Anterior cingulate cortex (tissue), 58 donors: Measurements from ENCODE around the gene CLIC3.
A peak's percentile ranks its signal among the peaks of the same experiment; 100 is the strongest.

ENCODE experiments used
- DNase-seq, 58 donors: peaks; one replicate each; lab custom pipeline; 2025; lab: John Stamatoyannopoulos, UW

The CLIC3 gene

DNA sequence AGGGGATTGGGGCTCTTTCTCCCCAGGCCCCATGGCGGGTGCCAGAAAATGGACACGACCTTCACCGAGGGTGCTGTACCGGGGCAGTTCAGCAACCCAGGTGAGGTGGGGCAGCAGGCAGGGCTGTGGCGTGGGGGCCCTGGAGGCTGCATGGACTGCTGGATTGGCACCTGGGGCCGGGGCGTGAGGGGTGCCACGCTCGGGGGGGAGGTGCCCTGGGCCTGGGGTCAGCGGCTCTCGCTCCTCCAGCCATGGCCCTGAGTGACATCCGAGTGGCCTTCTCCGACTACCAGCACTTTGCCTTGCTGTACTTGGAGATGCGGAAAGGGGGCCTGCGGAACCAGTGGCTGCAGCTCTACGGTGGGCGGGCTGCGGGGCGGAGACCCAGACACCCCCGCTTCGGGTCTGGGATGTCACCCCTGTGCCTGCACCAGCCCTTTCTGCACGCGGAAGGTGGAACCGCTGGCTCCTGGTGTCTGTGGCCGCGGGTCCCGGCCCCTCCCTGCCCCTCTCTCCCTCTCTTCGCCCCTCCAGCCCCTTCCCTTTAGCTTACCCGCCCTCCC is 11.8 kb downstream of the CLIC3 start:
- peak in 1 of 58 donors; percentile 71 for DNase-seq

- peak in 2 of 58 donors; percentile 19 to 66 for DNase-seq
Measured at GRCh38 chr9:136983656-136984314, 12.6 kb downstream of the CLIC3 start.

GRCh38 chr9:136983167-136983566 is 13.2 kb downstream of the CLIC3 start:
- DNase-seq = peak in 11 of 58 donors; percentile 46 to 84 (median 66)

DNA sequence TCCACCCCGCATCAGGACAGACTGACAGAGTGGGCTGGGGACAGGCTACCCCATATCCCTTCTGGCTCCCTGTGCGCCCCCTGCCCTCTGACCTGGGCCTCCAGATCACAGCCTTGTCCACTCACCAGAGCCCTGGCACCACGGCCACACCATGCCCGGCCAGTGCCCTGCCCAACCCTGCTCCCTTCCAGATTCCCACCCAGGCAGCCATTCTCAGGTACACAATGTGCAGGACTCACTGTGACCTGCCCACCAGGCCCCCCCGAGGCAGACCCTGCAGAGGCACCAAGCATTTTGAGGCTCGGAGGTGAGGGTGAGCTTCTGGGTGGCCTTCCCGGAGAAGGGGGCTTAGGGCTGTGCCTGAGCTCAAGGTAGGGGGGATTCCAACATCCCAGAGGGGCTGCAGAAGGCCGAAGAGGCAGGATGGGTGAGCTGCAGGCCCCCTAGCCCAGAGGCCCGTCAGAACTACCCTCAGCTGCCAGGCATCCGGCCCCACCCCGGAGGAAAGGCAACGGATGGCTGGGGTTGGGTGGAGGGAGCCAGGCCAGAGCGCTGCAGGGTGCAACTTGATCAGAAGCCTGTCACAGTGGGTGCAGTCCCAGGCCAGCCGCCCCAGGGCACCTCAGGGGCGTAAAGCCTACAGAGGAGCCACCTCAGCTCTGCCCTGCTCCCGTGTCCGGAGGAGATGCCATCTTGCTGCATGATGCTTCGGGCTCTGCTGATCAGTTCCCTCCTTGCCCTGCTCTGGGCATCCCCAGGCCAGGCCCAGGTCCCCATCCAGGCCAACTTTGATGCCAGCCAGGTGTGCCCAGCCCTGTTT is 13.9 kb downstream of the CLIC3 start, which contains the start of gene LCNL1:
Gene LCNL1 (plus strand): TSS at position 762 of the 820 bp plus-strand sequence. CDS start 594 bp downstream, outside the sequence.
- DNase-seq = peak in 50 of 58 donors; percentile 40 to 89 (median 74)

GRCh38 chr9:136981588-136982231 is 14.7 kb downstream of the CLIC3 start:
- peak in 45 of 58 donors; percentile 24 to 85 (median 68) for DNase-seq

DNA sequence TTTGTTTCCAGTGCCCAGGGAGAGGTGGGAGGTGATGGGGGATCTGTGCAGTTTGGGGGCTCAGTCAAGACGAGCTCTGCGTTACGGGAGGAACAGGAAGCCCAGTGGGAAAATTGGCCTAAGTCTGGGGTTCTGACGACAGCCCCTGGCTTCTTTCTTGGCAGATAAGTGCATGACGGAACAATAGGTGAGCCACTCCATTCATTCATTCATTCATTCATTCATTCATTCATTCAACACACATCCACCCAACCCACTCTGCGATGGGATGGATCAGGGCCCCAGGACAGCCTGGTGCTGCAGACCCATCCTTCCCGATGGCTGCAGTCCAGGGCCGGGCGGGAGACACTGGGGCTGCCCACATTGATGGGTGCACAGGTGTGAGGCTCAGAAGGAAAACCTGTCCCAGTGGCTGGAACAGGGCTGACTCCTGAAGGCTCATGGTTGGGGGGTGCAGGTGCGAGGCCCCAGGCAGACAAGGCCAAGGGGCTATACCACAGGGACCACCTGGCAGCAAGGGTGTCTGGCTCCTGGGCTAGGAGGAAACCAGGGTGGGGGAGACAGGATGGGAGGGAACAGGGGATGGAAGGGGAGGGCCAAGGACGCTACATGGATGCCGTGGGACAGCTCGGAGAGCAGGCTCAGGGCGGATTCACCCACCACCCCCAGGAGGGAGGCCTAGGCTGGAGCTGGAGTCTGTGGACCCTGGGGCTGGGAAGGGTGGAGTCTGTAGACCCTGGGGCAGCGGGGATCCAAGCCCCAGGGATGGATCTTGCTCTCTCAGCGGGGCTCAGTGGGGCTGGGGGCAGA is 15.5 kb downstream of the CLIC3 start:
- peak in 7 of 58 donors; percentile 51 to 74 (median 69) for DNase-seq

DNA sequence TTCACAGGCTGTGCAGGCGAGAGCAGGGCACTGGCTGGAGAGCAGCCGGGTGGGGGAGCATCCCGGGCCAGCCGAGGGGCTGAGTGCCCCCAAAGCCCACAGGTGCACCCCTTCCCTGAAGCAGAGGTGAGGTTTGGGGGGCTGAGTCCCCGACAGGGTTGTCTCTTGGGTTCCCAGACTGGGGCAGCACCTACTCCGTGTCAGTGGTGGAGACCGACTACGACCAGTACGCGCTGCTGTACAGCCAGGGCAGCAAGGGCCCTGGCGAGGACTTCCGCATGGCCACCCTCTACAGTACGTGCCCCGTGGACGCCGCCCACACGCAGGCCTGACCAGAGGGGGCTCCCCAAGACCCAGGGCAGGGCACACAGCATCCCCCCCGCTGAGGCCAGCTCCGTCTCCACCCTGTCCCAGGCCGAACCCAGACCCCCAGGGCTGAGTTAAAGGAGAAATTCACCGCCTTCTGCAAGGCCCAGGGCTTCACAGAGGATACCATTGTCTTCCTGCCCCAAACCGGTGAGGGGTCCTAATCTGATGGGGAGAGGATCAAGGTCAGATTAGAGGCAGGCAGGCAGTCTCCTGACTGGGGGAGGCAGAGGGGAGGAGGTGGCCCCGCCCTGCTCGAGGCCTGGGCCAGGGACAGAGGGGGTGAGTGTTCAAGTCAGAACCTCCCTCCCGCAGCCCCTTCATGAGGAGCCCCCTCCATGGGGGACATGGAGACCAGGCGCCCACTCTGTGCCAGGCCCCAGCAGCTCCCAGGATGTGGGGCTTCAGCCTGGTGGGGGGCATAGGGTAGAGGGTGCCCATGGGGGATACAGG is 16.4 kb downstream of the CLIC3 start:
- peak in 5 of 58 donors; percentile 23 to 58 (median 37) for DNase-seq

- DNase-seq = peak in 2 of 58 donors; percentile 66 to 72
Measured at GRCh38 chr9:136978865-136979544, 17.4 kb downstream of the CLIC3 start.

DNA sequence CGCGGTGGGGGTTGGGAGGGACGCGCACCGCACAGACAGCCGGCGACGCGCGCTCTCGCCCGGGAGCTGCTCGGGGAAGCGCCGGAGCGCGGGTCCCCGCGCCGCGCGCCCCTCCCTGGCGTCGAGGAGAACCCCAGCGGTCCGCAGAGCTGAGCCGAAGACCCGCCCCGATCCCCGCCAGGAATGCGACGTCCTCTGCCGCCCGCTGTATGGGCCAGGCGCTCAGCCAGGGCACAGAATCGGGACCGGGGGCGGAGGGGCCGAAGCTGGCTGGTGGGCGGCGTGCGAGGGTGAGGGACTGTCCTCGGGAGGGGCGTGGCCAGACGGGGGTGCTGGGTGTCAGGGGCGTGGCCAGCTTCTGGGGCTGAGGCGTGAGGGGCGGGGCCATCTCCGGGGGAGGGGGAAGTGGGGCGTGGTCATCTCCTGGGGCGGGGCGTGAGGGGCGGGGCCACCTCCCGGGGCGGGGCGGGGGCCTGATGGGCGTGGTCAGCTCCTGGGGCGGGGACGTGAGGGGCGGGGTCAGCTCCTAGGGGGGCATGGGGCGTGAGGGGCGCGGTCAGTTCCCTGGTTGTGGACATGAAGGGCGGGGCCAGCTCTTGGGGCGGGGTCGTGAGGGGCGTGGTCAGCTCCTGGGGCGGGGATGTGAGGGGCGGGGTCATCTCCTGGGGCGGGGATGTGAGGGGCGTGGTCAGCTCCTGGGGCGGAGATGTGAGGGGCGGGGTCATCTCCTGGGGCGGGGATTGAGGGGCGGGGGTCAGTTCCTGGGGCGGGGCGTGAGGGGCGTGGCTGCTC is 18.1 kb downstream of the CLIC3 start:
- DNase-seq = peak in 57 of 58 donors; percentile 40 to 100 (median 90)

DNA sequence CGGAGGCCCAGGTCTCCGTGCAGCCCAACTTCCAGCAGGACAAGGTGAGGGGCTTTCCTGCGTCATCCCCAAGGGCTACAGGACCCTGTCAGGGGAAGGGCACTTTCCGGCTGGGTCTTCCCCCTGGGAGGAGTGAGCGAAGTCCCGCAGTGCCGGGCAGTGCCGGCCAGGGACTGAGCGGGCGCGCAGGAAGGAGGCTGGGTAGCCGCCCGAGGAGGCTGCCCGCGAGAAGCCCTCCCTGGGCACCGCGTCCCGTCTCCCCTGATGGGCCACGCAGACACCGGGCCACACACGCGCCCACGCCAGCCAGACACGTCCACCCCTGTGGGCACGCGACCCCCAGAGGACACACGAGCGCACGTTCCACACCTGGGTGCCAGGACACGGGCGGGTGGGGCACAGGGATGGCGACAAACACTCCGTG is 18.7 kb downstream of the CLIC3 start:
- peak in 4 of 58 donors; percentile 53 to 76 (median 66) for DNase-seq

GRCh38 chr9:136977223-136977622 is 19.1 kb downstream of the CLIC3 start, which contains the start of gene PTGDS:
TSS of gene PTGDS (plus strand) at chr9:136977504. CDS start at chr9:136977579, 75 bp downstream.
- peak in 57 of 58 donors; percentile 66 to 98 (median 92) for DNase-seq

GRCh38 chr9:136975644-136976043 is 20.7 kb downstream of the CLIC3 start:
- DNase-seq = peak in 51 of 58 donors; percentile 20 to 90 (median 69)

DNA sequence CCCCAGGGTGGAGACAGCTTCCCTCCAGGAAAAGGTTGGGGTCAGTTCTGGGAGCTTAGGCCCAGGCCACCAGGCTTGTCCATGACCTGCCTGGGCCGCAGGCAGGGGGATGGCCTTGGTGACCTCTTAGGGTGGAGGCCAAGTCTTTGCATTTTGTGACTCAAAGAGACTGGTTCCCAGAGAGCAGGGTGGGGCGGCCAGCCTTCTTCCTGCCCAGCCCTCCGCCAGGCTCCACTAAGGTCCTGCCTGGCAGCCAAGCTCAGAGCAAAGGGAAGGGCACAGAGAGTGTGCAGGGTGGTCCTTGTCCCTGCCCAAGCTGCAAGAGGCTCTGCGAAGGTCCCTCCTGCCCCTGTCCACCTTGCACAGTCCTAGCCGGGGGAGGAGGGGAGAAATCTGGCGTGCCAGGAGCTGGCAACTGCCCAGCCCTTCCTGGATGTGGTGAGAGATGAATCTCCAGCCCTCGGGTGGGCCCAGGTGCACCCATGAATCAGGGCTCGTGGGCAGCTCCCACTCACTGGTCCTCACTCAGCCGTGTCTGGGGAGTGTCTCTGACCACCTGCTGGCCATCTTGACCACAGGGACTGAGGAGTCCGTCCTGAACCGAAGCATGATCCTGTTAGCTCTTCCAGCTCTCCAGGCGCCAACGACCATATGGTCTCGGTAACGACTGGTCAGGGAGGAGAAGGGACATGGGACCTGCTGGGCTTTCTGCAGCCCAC is 21.4 kb downstream of the CLIC3 start:
- DNase-seq = no peak

GRCh38 chr9:136973618-136974617 is 22.4 kb downstream of the CLIC3 start:
- DNase-seq = no peak

- no peak for DNase-seq
Measured at GRCh38 chr9:136972743-136973142, 23.6 kb downstream of the CLIC3 start.
